Caco-2 (cell line): ENCODE measurements around the gene BTBD6. TPM values are rescaled to one million over a fixed set of nuclear protein-coding genes. Genes with fewer than 3 reads are reported as not detected.

Experiments
- BruUV-seq: library from RNA; stranded (reverse); fragments of 400-500 nt; replicated peaks from 2 replicates; lab custom pipeline; 2021; lab: Mats Ljungman, UMichigan
- CTCF ChIA-PET: fragments of 300-600 bp; sonication (Branson Sonifier 250); formaldehyde crosslinking; loops from one replicate; lab custom pipeline; 2022; ENCODE audit warnings: antibody characterized with exemption; lab: Charles Lee
- POLR2A ChIA-PET: fragments of 300-600 bp; sonication (Branson Sonifier 250); formaldehyde crosslinking; loops from one replicate; lab custom pipeline; 2022; ENCODE audit warnings: antibody characterized with exemption; lab: Charles Lee
- DNase-seq, 2 experiments: peaks; one replicate each; pipeline versions ENCODE4 v3.0.0 to v3.0.0-alpha.2; 2020 to 2022
- H3K27me3 ChIP-seq: replicated peaks from 2 replicates; pipeline ENCODE4 v1.6.0; 2011; ENCODE audit warnings: low read length; ENCODE audit not compliant: control insufficient read depth, insufficient read depth
- H3K36me3 ChIP-seq: 2 replicates; pipeline ENCODE4 v1.5.1; 2011; ENCODE audit warnings: low read length; ENCODE audit not compliant: control insufficient read depth, insufficient read depth
- H3K4me1 ChIP-seq: fragments of 250-450 bp; sonication (Bioruptor Pico); 2 replicates; pipeline ENCODE4 v1.5.1; 2020; ENCODE audit warnings: mild to moderate bottlenecking
- H3K4me3 ChIP-seq: 2 replicates; pipeline ENCODE4 v1.5.1; 2011; ENCODE audit warnings: low read depth, mild to moderate bottlenecking, control low read depth, low read length
- H3K9me3 ChIP-seq: fragments of 250-450 bp; sonication (Bioruptor Pico); 2 replicates; pipeline ENCODE4 v1.5.1; 2020; ENCODE audit warnings: mild to moderate bottlenecking, moderate library complexity
- H3K27ac Mint-ChIP-seq: one replicate; pipeline ENCODE4 v1.8.0; 2022; ENCODE audit warnings: mixed read lengths; ENCODE audit not compliant: unreplicated experiment
- H3K27me3 Mint-ChIP-seq: one replicate; pipeline ENCODE4 v1.8.0; 2022; ENCODE audit warnings: mixed read lengths; ENCODE audit not compliant: insufficient read depth, unreplicated experiment
- H3K36me3 Mint-ChIP-seq: one replicate; pipeline ENCODE4 v1.8.0; 2022; ENCODE audit warnings: mild to moderate bottlenecking, mixed read lengths; ENCODE audit not compliant: insufficient read depth, unreplicated experiment
- H3K4me1 Mint-ChIP-seq: one replicate; pipeline ENCODE4 v1.8.0; 2022; ENCODE audit warnings: low read depth, mixed read lengths; ENCODE audit not compliant: unreplicated experiment
- H3K4me3 Mint-ChIP-seq: one replicate; pipeline ENCODE4 v1.8.0; 2022; ENCODE audit warnings: mild to moderate bottlenecking, moderate library complexity, mixed read lengths; ENCODE audit not compliant: unreplicated experiment
- H3K9me3 Mint-ChIP-seq: one replicate; pipeline ENCODE4 v1.8.0; 2022; ENCODE audit warnings: mixed read lengths; ENCODE audit not compliant: unreplicated experiment
- CTCF ChIP-seq, 2 experiments: fragments of 200-600 bp in 1 of 2; IDR thresholded peaks; 1 replicate in 1 of 2; 2 replicates in 1 of 2; pipeline versions ENCODE4 v1.5.1 to v1.8.0; 2011 to 2022; ENCODE audit warnings: antibody characterized with exemption in 1 of 2, control low read depth in 1 of 2, inconsistent platforms in 1 of 2, low read depth in 1 of 2, low read length in 1 of 2, mild to moderate bottlenecking in 1 of 2, moderate library complexity in 1 of 2; ENCODE audit not compliant: insufficient read depth in 1 of 2, severe bottlenecking in 1 of 2, unreplicated experiment in 1 of 2
- intact Hi-C: fragments of 100-400 bp; cut with micrococcal nuclease; formaldehyde crosslinking; loops from one replicate; pipeline ENCODE4 v1.10.0; 2022; ENCODE audit not compliant: unreplicated experiment
- total RNA-seq: library from RNA; stranded (reverse); gene quantifications from 2 replicates; pipeline ENCODE4 v1.2.3, GENCODE V29; 2022

The BTBD6 gene
- total RNA-seq, 1 experiment from 2014 or later: 25.3 TPM

- CTCF ChIA-PET: interaction anchor here (0.6 kb wide), 1 partner anchor 31 kb away, joined by 4 read pairs; no protein-coding TSS in a partner anchor
- Histone ChIP-seq H3K4me3 (no peak overlapping the region), H3K9me3 (no peaks in the 10 kb centered on the region), H3K27me3 (no peaks in the 10 kb centered on the region), H3K4me1 (peaks cover 2% of the 10 kb centered on the region), H3K36me3 (0 out of 2 replicates have a peak, but pooled peaks cover 2% of the 10 kb centered on the region)
- no TSS peak for BruUV-seq
- no peak for DNase-seq
- POLR2A ChIA-PET: no interaction called here
- H3K4me1 Mint-ChIP-seq: peaks cover 7% of the 10 kb centered on the region
- H3K9me3 Mint-ChIP-seq: no peaks in the 10 kb centered on the region
- H3K4me3 Mint-ChIP-seq: no peak overlapping the region
- H3K36me3 Mint-ChIP-seq: peaks cover 37% of the 10 kb centered on the region
- TF ChIP-seq CTCF (IDR thresholded peaks at IDR 0.05; ENCODE audit: insufficient read depth in 1 of 2, low read depth in 1 of 2, low read length in 1 of 2, severe bottlenecking in 1 of 2, unreplicated experiment in 1 of 2): no peak
- H3K27me3 Mint-ChIP-seq: no peaks in the 10 kb centered on the region
- no peak overlapping the region for H3K27ac Mint-ChIP-seq
- intact Hi-C loops: no loop called here
These were observed 4.4 kb downstream of the BTBD6 start for GRCh38 chr14:105252552-105253328.

GRCh38 chr14:105253329-105253682, 5.0 kb downstream of the BTBD6 start:
- H3K27ac Mint-ChIP-seq: no peak overlapping the region
- peaks cover 31% of the 10 kb centered on the region for H3K36me3 Mint-ChIP-seq
- Histone ChIP-seq H3K36me3 (0 out of 2 replicates have a peak, but pooled peaks cover 2% of the 10 kb centered on the region), H3K4me3 (no peak overlapping the region), H3K9me3 (no peaks in the 10 kb centered on the region), H3K27me3 (no peaks in the 10 kb centered on the region), H3K4me1 (no peaks in the 10 kb centered on the region)
- H3K4me1 Mint-ChIP-seq: peaks cover 7% of the 10 kb centered on the region
- no peak overlapping the region for H3K4me3 Mint-ChIP-seq
- intact Hi-C loops: no loop called here
- TF ChIP-seq CTCF (IDR thresholded peaks at IDR 0.05; ENCODE audit: insufficient read depth in 1 of 2, low read depth in 1 of 2, low read length in 1 of 2, severe bottlenecking in 1 of 2, unreplicated experiment in 1 of 2): no peak
- DNase-seq: no peak
- CTCF ChIA-PET: no interaction called here
- H3K27me3 Mint-ChIP-seq: no peaks in the 10 kb centered on the region
- POLR2A ChIA-PET: no interaction called here
- H3K9me3 Mint-ChIP-seq: no peaks in the 10 kb centered on the region
- BruUV-seq: no TSS peak

GRCh38 chr14:105255021-105255507, 6.7 kb downstream of the BTBD6 start:
- H3K4me1 ChIP-seq: no peaks in the 10 kb centered on the region
- ChIA-PET CTCF (interaction anchor here (0.8 kb wide), 1 partner anchor 97 kb away, joined by 5 read pairs; no protein-coding TSS in a partner anchor), POLR2A (no interaction called here)
- no peak overlapping the region for H3K27ac Mint-ChIP-seq
- no peaks in the 10 kb centered on the region for H3K27me3 Mint-ChIP-seq
- no peak overlapping the region for H3K4me3 Mint-ChIP-seq
- H3K4me3 ChIP-seq: no peak overlapping the region
- H3K4me1 Mint-ChIP-seq: no peaks in the 10 kb centered on the region
- H3K36me3 ChIP-seq: 0 out of 2 replicates have a peak, but pooled peaks cover 2% of the 10 kb centered on the region
- H3K36me3 Mint-ChIP-seq: peaks cover 26% of the 10 kb centered on the region
- no peak for DNase-seq
- BruUV-seq: no TSS peak
- intact Hi-C loops: no loop called here
- H3K27me3 ChIP-seq: no peaks in the 10 kb centered on the region
- H3K9me3 Mint-ChIP-seq: no peaks in the 10 kb centered on the region
- no peak for TF ChIP-seq CTCF (IDR thresholded peaks at IDR 0.05; ENCODE audit: insufficient read depth in 1 of 2, low read depth in 1 of 2, low read length in 1 of 2, severe bottlenecking in 1 of 2, unreplicated experiment in 1 of 2)
- H3K9me3 ChIP-seq: no peaks in the 10 kb centered on the region
